GM18517 (cell line): ENCODE data around the gene CARD11.
"Not testable (repeated sequence)": the region's sequence is repeated elsewhere in the genome, so short reads cannot be mapped to it uniquely, and the experiment has no call there.

Experiments
- ATAC-seq: cut with Tn5 transposase; IDR thresholded peaks from one replicate; pipeline ENCODE4 v1.9.1; 2021; ENCODE audit warnings: mild to moderate bottlenecking, moderate library complexity; ENCODE audit not compliant: unreplicated experiment

Gene CARD11

GRCh38 chr7:2966466-2967078 is 77.1 kb downstream of the CARD11 start:
- no peak for ATAC-seq

GRCh38 chr7:2965745-2966270 is 77.9 kb downstream of the CARD11 start:
- ATAC-seq = no peak

GRCh38 chr7:2965301-2965700 is 78.4 kb downstream of the CARD11 start:
- ATAC-seq = no peak

GRCh38 chr7:2964208-2964607 is 79.5 kb downstream of the CARD11 start:
- no peak for ATAC-seq

GRCh38 chr7:2962865-2963264 is 80.8 kb downstream of the CARD11 start:
- no peak for ATAC-seq

- no peak for ATAC-seq
Measured at GRCh38 chr7:2959828-2960599, 83.7 kb downstream of the CARD11 start.

GRCh38 chr7:2959103-2959680 is 84.5 kb downstream of the CARD11 start:
- ATAC-seq = no peak

GRCh38 chr7:2958416-2959102 is 85.1 kb downstream of the CARD11 start:
- ATAC-seq = no peak

GRCh38 chr7:2957369-2957727 is 86.3 kb downstream of the CARD11 start:
- ATAC-seq = not testable (repeated sequence)

- ATAC-seq = no peak
Measured at GRCh38 chr7:2956526-2957368, 86.9 kb downstream of the CARD11 start.

- ATAC-seq = no peak
Measured at GRCh38 chr7:2956076-2956475, 87.6 kb downstream of the CARD11 start.

- no peak for ATAC-seq
Measured at GRCh38 chr7:2955269-2955668, 88.4 kb downstream of the CARD11 start.

GRCh38 chr7:2954433-2954853 is 89.2 kb downstream of the CARD11 start:
- no peak for ATAC-seq

- no peak for ATAC-seq
Measured at GRCh38 chr7:2953588-2954407, 89.9 kb downstream of the CARD11 start.

GRCh38 chr7:2953099-2953498 is 90.6 kb downstream of the CARD11 start:
- ATAC-seq = no peak

GRCh38 chr7:2952316-2952715 is 91.4 kb downstream of the CARD11 start:
- no peak for ATAC-seq

- ATAC-seq = no peak
Measured at GRCh38 chr7:2950578-2950977, 93.1 kb downstream of the CARD11 start.

GRCh38 chr7:2948749-2949148 is 94.9 kb downstream of the CARD11 start:
- ATAC-seq = no peak

GRCh38 chr7:2947058-2947780 is 96.4 kb downstream of the CARD11 start:
- no peak for ATAC-seq
